Osteocyte (in vitro differentiated cells): Measurements from ENCODE around the gene CAPN13. TPM values are rescaled to one million over a fixed set of nuclear protein-coding genes. Genes with fewer than 3 reads are reported as not detected.

ENCODE experiments used
- DNase-seq: peaks from one replicate; pipeline ENCODE4 v3.0.0; 2021; ENCODE audit warnings: mixed read lengths; ENCODE audit not compliant: unreplicated experiment; ENCODE audit errors: extremely low spot score
- H3K27ac Mint-ChIP-seq: one replicate; pipeline ENCODE4 v1.8.0; 2021; ENCODE audit warnings: mild to moderate bottlenecking, mixed read lengths; ENCODE audit not compliant: unreplicated experiment
- H3K27me3 Mint-ChIP-seq: one replicate; pipeline ENCODE4 v1.8.0; 2021; ENCODE audit warnings: mixed read lengths; ENCODE audit not compliant: unreplicated experiment
- H3K36me3 Mint-ChIP-seq: one replicate; pipeline ENCODE4 v1.8.0; 2021; ENCODE audit warnings: mixed read lengths; ENCODE audit not compliant: unreplicated experiment
- H3K4me1 Mint-ChIP-seq: one replicate; pipeline ENCODE4 v1.8.0; 2021; ENCODE audit warnings: mixed read lengths; ENCODE audit not compliant: unreplicated experiment
- H3K4me3 Mint-ChIP-seq: one replicate; pipeline ENCODE4 v1.8.0; 2021; ENCODE audit warnings: mild to moderate bottlenecking, moderate library complexity, mixed read lengths; ENCODE audit not compliant: unreplicated experiment
- H3K9me3 Mint-ChIP-seq: one replicate; pipeline ENCODE4 v1.8.0; 2021; ENCODE audit warnings: mixed read lengths; ENCODE audit not compliant: unreplicated experiment
- CTCF ChIP-seq: fragments of 200-600 bp; sonication (generic); IDR thresholded peaks from 2 replicates; pipeline ENCODE4 v1.5.0; 2021; ENCODE audit warnings: antibody characterized with exemption, mild to moderate bottlenecking, moderate library complexity
- total RNA-seq: library from RNA; stranded (reverse); gene quantifications from 2 replicates; pipeline ENCODE4 v1.2.1, GENCODE V29; 2021

The CAPN13 gene
- total RNA-seq, 1 donor from 2014 or later, result not detected

GRCh38 chr2:30709516-30709915 lies 97.7 kb downstream of the CAPN13 start:
- Mint-ChIP-seq H3K36me3 (no peaks in the 10 kb centered on the region), H3K27me3 (no peaks in the 10 kb centered on the region), H3K4me3 (no peak overlapping the region), H3K9me3 (no peaks in the 10 kb centered on the region), H3K4me1 (peaks cover 2% of the 10 kb centered on the region), H3K27ac (no peak overlapping the region)
- DNase-seq, result peak; percentile 67
- no peak for TF ChIP-seq CTCF

DNA sequence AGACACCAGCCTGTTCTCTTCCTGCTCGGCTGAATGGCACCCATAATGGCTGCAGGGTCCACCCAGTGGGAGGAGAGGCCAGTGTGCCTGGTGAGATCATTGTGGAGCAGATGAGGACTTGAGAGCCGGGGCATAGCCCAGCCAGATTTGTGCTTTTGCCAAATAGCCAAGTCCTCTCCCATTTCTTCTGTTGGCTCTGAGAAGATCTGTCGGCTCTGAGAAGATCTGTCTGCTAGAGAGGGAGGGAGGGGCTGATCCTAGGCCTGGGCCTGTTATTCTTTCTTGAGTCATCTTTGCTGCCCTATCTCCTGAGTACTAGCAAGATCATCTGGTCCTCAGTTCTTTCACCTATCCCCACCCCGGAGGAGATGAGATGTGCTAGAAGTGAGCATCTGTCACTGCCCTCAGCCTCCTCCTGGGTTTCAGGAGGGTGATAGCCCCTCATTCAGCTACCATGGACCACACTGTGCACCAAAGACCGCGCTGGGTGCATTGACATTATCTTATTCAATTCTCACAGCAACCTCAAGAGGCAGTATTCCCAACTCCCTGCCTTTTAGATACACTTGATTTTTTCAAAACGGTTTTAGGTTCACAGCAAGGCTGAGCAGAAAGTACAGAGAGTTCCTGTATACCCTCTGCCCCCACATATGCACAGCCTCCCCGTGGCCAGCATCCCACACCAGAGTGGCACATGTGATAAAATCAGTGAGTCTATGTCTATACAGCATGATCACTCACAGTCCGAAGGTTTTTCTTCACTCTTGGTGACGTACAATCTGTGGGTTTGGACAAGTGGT lies 98.6 kb downstream of the CAPN13 start:
- Mint-ChIP-seq H3K4me1 (peaks cover 3% of the 10 kb centered on the region), H3K4me3 (no peak overlapping the region), H3K9me3 (peaks cover 4% of the 10 kb centered on the region), H3K27ac (no peak overlapping the region), H3K27me3 (no peaks in the 10 kb centered on the region), H3K36me3 (no peaks in the 10 kb centered on the region)
- DNase-seq, result peak; percentile 72
- TF ChIP-seq CTCF, result peak; percentile 52

GRCh38 chr2:30707304-30707903 lies 99.8 kb downstream of the CAPN13 start:
- no peaks in the 10 kb centered on the region for H3K36me3 Mint-ChIP-seq
- no peak overlapping the region for H3K27ac Mint-ChIP-seq
- no peak for TF ChIP-seq CTCF
- peaks cover 12% of the 10 kb centered on the region for H3K9me3 Mint-ChIP-seq
- no peaks in the 10 kb centered on the region for H3K27me3 Mint-ChIP-seq
- no peak overlapping the region for H3K4me3 Mint-ChIP-seq
- DNase-seq, result peak; percentile 49
- H3K4me1 Mint-ChIP-seq, result peaks cover 3% of the 10 kb centered on the region

GRCh38 chr2:30706534-30707303 lies 100.5 kb downstream of the CAPN13 start:
- DNase-seq, result peak; percentile 87
- Mint-ChIP-seq H3K27ac (no peak overlapping the region), H3K4me3 (no peak overlapping the region), H3K9me3 (peaks cover 19% of the 10 kb centered on the region), H3K4me1 (peaks cover 3% of the 10 kb centered on the region), H3K36me3 (peaks cover 3% of the 10 kb centered on the region), H3K27me3 (no peaks in the 10 kb centered on the region)
- peak; percentile 95 for TF ChIP-seq CTCF
